Sigmoid colon (tissue), 4 donors: ENCODE data around the gene PRDM10.

Experiments
- CTCF ChIP-seq, 4 experiments: fragments of 450-650 bp in 3 of 4; fragments of 200-600 bp in 1 of 4; IDR thresholded peaks; one replicate each; pipeline ENCODE4 v1.5.1; 2016 to 2019; ENCODE audit warnings: antibody characterized with exemption in 4 of 4, mild to moderate bottlenecking in 3 of 4, moderate library complexity in 2 of 4
- EP300 ChIP-seq, 4 donors: sonication (generic); formaldehyde crosslinking; IDR thresholded peaks; one replicate each; pipeline ENCODE4 v1.6.1; 2017; ENCODE audit warnings: antibody characterized with exemption in 4 of 4
- POLR2A ChIP-seq, 2 donors: fragments of 450-650 bp; IDR thresholded peaks; one replicate each; pipeline ENCODE4 v1.6.1; 2016; ENCODE audit warnings: antibody characterized with exemption in 2 of 2, mild to moderate bottlenecking in 2 of 2, moderate library complexity in 2 of 2

- no peak for TF ChIP-seq CTCF (IDR thresholded peaks at IDR 0.05)
- TF ChIP-seq POLR2A (IDR thresholded peaks at IDR 0.05) = no peak
- TF ChIP-seq EP300 (IDR thresholded peaks at IDR 0.05) = no peak
These were observed 42.9 kb downstream of the PRDM10 start for GRCh38 chr11:129959687-129960086.
